GM12878 (cell line): ENCODE results near the gene SPAG9. TPM values are rescaled to one million over a fixed set of nuclear protein-coding genes. Genes with fewer than 3 reads are reported as not detected.
A peak's percentile ranks its signal among the peaks of the same experiment; 100 is the strongest.
"Not testable (repeated sequence)": the region's sequence is repeated elsewhere in the genome, so short reads cannot be mapped to it uniquely, and the experiment has no call there.

ENCODE experiments used
- ATAC-seq: fragments of 200-7000 bp; cut with Tn5 transposase; 3 replicates; pipeline ENCODE4 v1.9.1; 2020; ENCODE audit warnings: mild to moderate bottlenecking, moderate library complexity
- BruUV-seq: library from RNA; stranded (reverse); fragments of 400-500 nt; replicated peaks from 2 replicates; lab custom pipeline; 2021; lab: Mats Ljungman, UMichigan
- CTCF ChIA-PET: fragments of 300-600 bp; sonication (Branson Sonifier 250); formaldehyde crosslinking; extraction: SDS; loops from one replicate; lab custom pipeline; 2021; ENCODE audit warnings: inconsistent platforms; lab: Yijun Ruan, JAX
- POLR2A ChIA-PET: fragments of 350-600 bp; formaldehyde crosslinking; extraction: SDS; loops from one replicate; lab custom pipeline; 2021; ENCODE audit warnings: inconsistent platforms; lab: Charles Lee
- RAD21 ChIA-PET: fragments of 300-600 bp; sonication (Branson Sonifier 250); formaldehyde crosslinking; loops from one replicate; lab custom pipeline; 2023; ENCODE audit warnings: antibody characterized with exemption; ENCODE audit not compliant: unreplicated experiment; lab: Charles Lee
- SMC1A ChIA-PET: fragments of 300-600 bp; sonication (Branson Sonifier 250); formaldehyde crosslinking; loops from one replicate; lab custom pipeline; 2023; ENCODE audit not compliant: unreplicated experiment, uncharacterized antibody; lab: Charles Lee
- DNase-seq: peaks from one replicate; pipeline ENCODE4 v3.0.0-alpha.2; 2011; ENCODE audit warnings: low read depth, low spot score
- FAIRE-seq: peaks from 3 replicates; lab custom pipeline; 2011; peaks lifted over from hg19 to GRCh38; lab: Jason Lieb, UNC
- H2AFZ ChIP-seq: 2 replicates; pipeline ENCODE4 v1.6.0; 2011; ENCODE audit warnings: low read depth, low read length, control low read depth; ENCODE audit not compliant: control insufficient read depth
- H3K27ac ChIP-seq: 2 replicates; pipeline ENCODE4 v1.5.1; 2011; ENCODE audit warnings: control low read depth; ENCODE audit not compliant: control insufficient read depth, insufficient read depth
- H3K27me3 ChIP-seq, 2 experiments: replicated peaks in 1 of 2; 2 replicates each; pipeline versions ENCODE4 v1.6.0 to v1.6.1; 2011; ENCODE audit warnings: low read length in 1 of 2; ENCODE audit not compliant: control insufficient read depth in 2 of 2, insufficient read depth in 2 of 2
- H3K36me3 ChIP-seq, 2 experiments: 2 replicates each; pipeline ENCODE4 v1.5.1; 2011; ENCODE audit warnings: low read length in 1 of 2; ENCODE audit not compliant: control insufficient read depth in 2 of 2, insufficient read depth in 2 of 2
- H3K4me1 ChIP-seq: 2 replicates; pipeline ENCODE4 v1.6.1; 2011; ENCODE audit warnings: mild to moderate bottlenecking, low read length, moderate library complexity, mixed read lengths; ENCODE audit not compliant: control insufficient read depth, insufficient read depth
- H3K4me2 ChIP-seq: 2 replicates; pipeline ENCODE4 v1.6.0; 2011; ENCODE audit warnings: control low read depth; ENCODE audit not compliant: control insufficient read depth, insufficient read depth
- H3K4me3 ChIP-seq: fragments of 200-600 bp; sonication (generic); 2 replicates; pipeline ENCODE4 v1.5.1; 2016
- H3K79me2 ChIP-seq: 2 replicates; pipeline ENCODE4 v1.6.0; 2011; ENCODE audit warnings: low read length; ENCODE audit not compliant: control insufficient read depth, insufficient read depth
- H3K9ac ChIP-seq: 2 replicates; pipeline ENCODE4 v1.8.0; 2011; ENCODE audit warnings: low read length, control low read depth, mixed read lengths; ENCODE audit not compliant: control insufficient read depth, insufficient read depth
- H3K9me3 ChIP-seq: replicated peaks from 3 replicates; pipeline ENCODE4 v1.5.1; 2011; ENCODE audit warnings: mild to moderate bottlenecking, low read length; ENCODE audit not compliant: control insufficient read depth, insufficient read depth
- H4K20me1 ChIP-seq: 2 replicates; pipeline ENCODE4 v1.6.0; 2011; ENCODE audit not compliant: control insufficient read depth, insufficient read depth
- CEBPB ChIP-seq, 2 experiments: fragments of 150-350 bp in 1 of 2; IDR thresholded peaks; 2 replicates each; pipeline ENCODE4 v1.6.1; 2012 to 2014; ENCODE audit warnings: low read depth in 2 of 2, low read length in 2 of 2, borderline replicate concordance in 1 of 2, inconsistent platforms in 1 of 2
- SPI1 ChIP-seq: IDR thresholded peaks from 2 replicates; pipeline ENCODE4 v1.6.1; 2011; ENCODE audit warnings: low read depth, mild to moderate bottlenecking, low read length, moderate library complexity, borderline replicate concordance; ENCODE audit not compliant: insufficient read depth
- ZNF384 ChIP-seq: IDR thresholded peaks from 2 replicates; pipeline ENCODE4 v1.6.1; 2012; ENCODE audit warnings: low read depth, mild to moderate bottlenecking, low read length, improper control_type of control experiment, borderline replicate concordance
- WGBS: methylation state at CpG from one replicate; pipeline ENCODE4 v1.1.6; 2016; ENCODE audit warnings: low lambda C conversion rate; ENCODE audit not compliant: insufficient replicate concordance, insufficient coverage; ENCODE audit errors: missing lambda C conversion rate; 5-methylcytosine and 5-hydroxymethylcytosine counted together
- in situ Hi-C: fragments of 300-500 bp; cut with MboI; formaldehyde crosslinking; loops from 9 replicates; pipeline ENCODE4 v1.14.3; 2018; ENCODE audit warnings: mixed read lengths
- intact Hi-C: fragments of 100-400 bp; cut with micrococcal nuclease; formaldehyde crosslinking; loops from one replicate; pipeline ENCODE4 v1.14.2; 2022; ENCODE audit not compliant: unreplicated experiment
- polyA plus RNA-seq, 11 experiments: library from polyadenylated mRNA; depleted of rRNA in 4 of 11; unstranded in 6 of 11; stranded (reverse) in 5 of 11; fragments of >200 nt; fragmentation: Nextera tagmentation in 4 of 11; fragmentation: Illumina TruSeq in 1 of 11; extraction: Ambion mirVana in 4 of 11; extraction: Trizol in 1 of 11; gene quantifications; 1 replicate in 1 of 11; 2 replicates in 10 of 11; pipeline versions ENCODE4 v1.2.1 to v1.2.3, GENCODE V29; 2011 to 2016; ENCODE audit warnings: inconsistent platforms in 2 of 11, missing spikeins in 2 of 11, low read depth in 1 of 11
- total RNA-seq, 4 experiments: library from RNA; depleted of rRNA in 3 of 4; stranded (reverse); fragments of >200 nt in 3 of 4; fragmentation: Illumina TruSeq in 1 of 4; extraction: Trizol in 1 of 4; gene quantifications; 2 replicates each; pipeline versions ENCODE4 v1.2.1 to v1.2.3, GENCODE V29; 2013 to 2021

SPAG9 gene
- total and polyA plus RNA-seq, 10 of the 15 experiments (the other 5 are each of a cell fraction or from before 2014, with no cell fraction given): 6.6 to 42.0 (median 24.9) TPM

DNA sequence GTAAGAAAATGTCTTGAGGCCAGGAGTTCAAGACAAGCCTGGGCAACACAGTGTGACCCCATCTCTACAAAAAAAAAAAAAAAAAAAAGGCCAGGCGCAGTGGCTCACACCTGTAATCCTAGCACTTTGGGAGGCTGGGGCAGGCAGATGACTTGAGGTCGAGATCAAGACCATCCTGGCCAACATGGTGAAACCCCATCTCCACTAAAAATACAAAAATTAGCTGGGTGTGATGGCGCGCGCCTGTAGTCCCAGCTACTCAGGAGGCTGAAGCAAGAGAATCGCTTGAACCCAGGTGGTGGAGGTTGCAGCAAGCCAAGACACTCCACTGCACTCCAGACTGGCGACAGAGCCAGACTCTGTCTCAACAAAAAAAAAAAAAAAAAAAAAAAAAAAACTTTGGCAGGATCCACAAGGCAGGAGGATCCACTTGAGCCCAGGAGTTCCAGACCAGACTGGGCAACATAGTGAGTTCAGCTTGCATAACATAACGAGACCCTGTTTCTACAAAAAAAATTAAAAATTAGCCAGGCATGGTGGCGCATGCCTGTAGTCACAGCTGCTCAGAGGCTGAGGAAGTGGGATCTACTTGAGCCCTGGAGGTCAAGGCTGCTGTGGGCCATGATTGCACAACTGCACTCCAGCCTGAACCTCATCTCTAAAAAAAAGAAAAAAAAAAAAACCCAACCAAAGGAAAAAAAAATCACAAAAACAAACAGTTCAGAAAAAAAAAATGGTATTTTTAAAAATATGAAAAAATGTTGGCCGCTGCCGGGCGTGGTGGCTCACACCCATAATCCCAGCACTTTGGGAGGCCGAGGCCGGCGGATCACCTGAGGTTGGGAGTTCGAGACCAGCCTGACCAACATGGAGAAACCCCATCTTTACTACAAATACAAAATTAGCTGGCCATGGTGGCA, 8.1 kb downstream of the SPAG9 start:
- H3K27me3 ChIP-seq, H2AFZ ChIP-seq, H3K9ac ChIP-seq, H3K4me2 ChIP-seq, H3K4me3 ChIP-seq, intact Hi-C loops, H3K36me3 ChIP-seq, H3K27ac ChIP-seq, H3K4me1 ChIP-seq, H3K9me3 ChIP-seq, BruUV-seq, H4K20me1 ChIP-seq, DNase-seq, FAIRE-seq, in situ Hi-C loops: not testable (repeated sequence)
- H3K79me2 ChIP-seq: peaks cover 49% of the 10 kb centered on the region
- ChIA-PET POLR2A (interaction anchor here (0.7 to 1.4 kb wide), 5 partner anchors 8 to 1150 kb away, joined by 3 to 5 read pairs (median 4); partner anchors contain the start of gene SPAG9), SMC1A (interaction anchor here (1.0 kb wide), 1 partner anchor 9 kb away, joined by 4 read pairs; no protein-coding TSS in a partner anchor), CTCF (interaction anchor here (1.1 to 1.3 kb wide), 2 partner anchors 41 to 56 kb away, joined by 4 read pairs; partner anchors contain the start of gene NME1), RAD21 (interaction anchor here (0.7 to 0.9 kb wide), 2 partner anchors 72 to 483 kb away, joined by 3 read pairs; no protein-coding TSS in a partner anchor)
- peak; percentile 54 for ATAC-seq
- 96% methylated on average over 15 of the region's 16 CpGs for WGBS
- TF ChIP-seq ZNF384 (peak; percentile 39; the same call in 1 of the 2 replicates), CEBPB (IDR thresholded peaks at IDR 0.05; ENCODE audit: borderline replicate concordance in 1 of 2, low read depth in 2 of 2, low read length in 2 of 2) (peak in 1 of 2 experiments; percentile 32; a peak in 1 of 4 replicates), SPI1 (peak; percentile 57; the same call in 1 of the 2 replicates)
